Tibial nerve (tissue), 4 donors: ENCODE data around the gene A4GALT. TPM values are rescaled to one million over a fixed set of nuclear protein-coding genes. Genes with fewer than 3 reads are reported as not detected.

Experiments used
- DNase-seq, 2 donors: peaks; one replicate each; pipeline ENCODE4 v3.0.0-alpha.2; 2019; ENCODE audit warnings: low spot score in 2 of 2
- H3K27ac ChIP-seq, 4 donors: fragments of 200-600 bp; sonication (generic) in 3 of 4; one replicate each; pipeline ENCODE4 v1.5.1; 2017 to 2019; ENCODE audit warnings: mild to moderate bottlenecking in 1 of 4
- H3K27me3 ChIP-seq, 2 donors: fragments of 200-600 bp; sonication (generic) in 1 of 2; one replicate each; pipeline versions ENCODE4 v1.5.1 to v1.6.0; 2017 to 2019
- H3K36me3 ChIP-seq, 3 donors: fragments of 200-600 bp; sonication (generic); one replicate each; pipeline ENCODE4 v1.5.1; 2018 to 2019
- H3K4me1 ChIP-seq, 4 donors: fragments of 200-600 bp; sonication (generic) in 3 of 4; one replicate each; pipeline ENCODE4 v1.5.1; 2017 to 2019
- H3K4me3 ChIP-seq, 4 donors: fragments of 200-600 bp; sonication (generic) in 3 of 4; one replicate each; pipeline ENCODE4 v1.5.1; 2017 to 2019; ENCODE audit warnings: mild to moderate bottlenecking in 1 of 4, moderate library complexity in 1 of 4
- H3K9me3 ChIP-seq, 4 donors: fragments of 200-600 bp; sonication (generic) in 3 of 4; one replicate each; pipeline ENCODE4 v1.5.1; 2017 to 2019
- CTCF ChIP-seq, 5 experiments: fragments of 200-600 bp in 3 of 5; fragments of 450-650 bp in 2 of 5; sonication (generic) in 3 of 5; IDR thresholded peaks; one replicate each; pipeline ENCODE4 v1.5.1; 2016 to 2019; ENCODE audit warnings: antibody characterized with exemption in 5 of 5, mild to moderate bottlenecking in 3 of 5, moderate library complexity in 2 of 5
- EP300 ChIP-seq, 2 donors: sonication (generic); formaldehyde crosslinking; IDR thresholded peaks; one replicate each; pipeline ENCODE4 v1.6.1; 2017; ENCODE audit warnings: antibody characterized with exemption in 2 of 2, mild to moderate bottlenecking in 1 of 2
- POLR2A ChIP-seq, 2 donors: fragments of 450-650 bp; IDR thresholded peaks; one replicate each; pipeline ENCODE4 v1.6.1; 2017; ENCODE audit warnings: antibody characterized with exemption in 2 of 2, mild to moderate bottlenecking in 2 of 2, moderate library complexity in 2 of 2
- WGBS, 2 donors: methylation state at CpG; one replicate each; pipeline ENCODE4 v1.1.5; 2018; 5-methylcytosine and 5-hydroxymethylcytosine counted together
- total RNA-seq, 4 donors: library from RNA; depleted of rRNA; stranded (reverse); fragments of >200 nt; gene quantifications; one replicate each; pipeline ENCODE4 v1.1.0, GENCODE V29; 2016

Gene A4GALT
- total RNA-seq, 4 donors from 2014 or later = 73.0 to 146 (median 99.0) TPM

DNA sequence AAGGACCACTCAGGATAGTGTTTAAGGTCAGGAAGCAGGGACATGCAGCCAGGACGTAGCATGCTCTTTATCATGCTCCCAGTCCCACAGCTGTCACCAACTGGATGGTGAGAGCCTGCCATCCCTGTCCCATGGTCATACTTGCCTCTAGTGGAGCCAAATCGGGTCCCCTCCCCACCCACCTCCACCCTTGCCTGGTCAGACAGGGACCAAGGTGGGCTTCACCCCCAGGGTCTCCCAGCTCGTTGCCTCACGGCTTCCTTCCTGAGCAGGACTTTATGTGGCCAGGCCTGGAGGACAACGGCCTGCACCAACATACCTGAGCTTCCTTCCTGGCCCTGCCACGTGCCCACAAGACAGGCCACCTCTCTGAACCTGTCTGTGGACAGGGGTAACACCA is 19.8 kb downstream of the A4GALT start:
- H3K27ac ChIP-seq = peak overlapping the region in 1 of 4 donors; percentile 52
- DNase-seq = no peak
- WGBS, 2 donors = 80 to 84% methylated on average over 5 to 6 of the region's 6 CpGs
- H3K27me3 ChIP-seq = no peaks in the 10 kb centered on the region
- no peaks in the 10 kb centered on the region for H3K36me3 ChIP-seq
- H3K4me1 ChIP-seq = peaks cover 0 to 67% (median 11%) of the 10 kb centered on the region in 4 donors
- H3K9me3 ChIP-seq = no peaks in the 10 kb centered on the region
- TF ChIP-seq EP300 (IDR thresholded peaks at IDR 0.05) (no peak), CTCF (IDR thresholded peaks at IDR 0.05) (no peak), POLR2A (IDR thresholded peaks at IDR 0.05) (no peak)
- H3K4me3 ChIP-seq = no peak overlapping the region

DNA sequence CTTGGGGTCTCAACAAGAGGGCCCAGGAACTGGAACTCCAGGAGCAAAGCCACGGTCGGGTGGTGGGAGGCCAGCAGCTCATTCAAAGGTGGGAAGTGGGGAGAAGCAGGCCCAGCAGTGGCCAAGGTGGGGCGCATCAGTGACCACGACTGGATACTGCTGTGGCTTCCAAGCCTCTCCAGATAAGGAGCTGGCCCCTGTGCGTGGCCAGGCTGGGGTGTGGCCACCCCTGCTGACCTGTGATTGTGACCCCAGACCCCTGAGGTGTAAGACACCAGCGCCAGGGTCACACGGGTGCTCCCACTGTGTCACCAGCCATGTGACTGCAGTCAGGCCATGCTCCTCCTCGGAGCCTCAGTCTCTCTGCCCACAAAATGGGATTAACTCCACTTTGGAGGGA is 20.3 kb downstream of the A4GALT start:
- Histone ChIP-seq H3K36me3 (no peaks in the 10 kb centered on the region), H3K27me3 (no peaks in the 10 kb centered on the region), H3K27ac (peak overlapping the region in 2 of 4 donors; percentile 52 to 72), H3K4me3 (no peak overlapping the region), H3K9me3 (no peaks in the 10 kb centered on the region), H3K4me1 (peaks cover 0 to 72% (median 11%) of the 10 kb centered on the region in 4 donors)
- DNase-seq = no peak
- TF ChIP-seq POLR2A (IDR thresholded peaks at IDR 0.05) (no peak), CTCF (IDR thresholded peaks at IDR 0.05) (no peak), EP300 (IDR thresholded peaks at IDR 0.05) (no peak)
- WGBS, 2 donors = 80 to 88% methylated on average over 8 of the region's 8 CpGs

DNA sequence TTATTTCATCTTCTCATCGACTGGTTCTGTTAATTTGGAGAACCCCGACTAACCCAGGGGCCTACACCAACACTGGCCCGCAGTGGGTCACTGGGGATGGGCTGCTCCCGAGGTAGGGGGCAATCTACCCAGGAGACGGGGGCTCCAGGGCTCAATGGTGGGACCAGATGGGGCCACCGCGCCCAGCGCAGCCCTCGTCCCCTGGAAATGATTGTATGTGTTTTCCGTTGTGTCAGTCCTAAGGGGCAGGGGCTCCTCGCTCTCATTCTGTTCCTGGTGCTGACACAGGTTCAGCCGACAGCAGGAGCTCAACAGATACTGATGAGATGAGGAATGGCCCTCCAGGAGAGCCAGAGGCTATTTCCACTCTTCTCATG is 20.7 kb downstream of the A4GALT start:
- Histone ChIP-seq H3K4me1 (peaks cover 0 to 75% (median 11%) of the 10 kb centered on the region in 4 donors), H3K27me3 (no peaks in the 10 kb centered on the region), H3K9me3 (no peaks in the 10 kb centered on the region), H3K36me3 (peaks cover 0 to 3% (median 0%) of the 10 kb centered on the region in 3 donors), H3K4me3 (no peak overlapping the region), H3K27ac (peak overlapping the region in 3 of 4 donors; percentile 30 to 72 (median 52))
- WGBS, 2 donors = 86 to 87% methylated on average over 12 of the region's 12 CpGs
- TF ChIP-seq EP300 (IDR thresholded peaks at IDR 0.05) (no peak), POLR2A (IDR thresholded peaks at IDR 0.05) (no peak), CTCF (IDR thresholded peaks at IDR 0.05) (no peak)
- DNase-seq = no peak

- H3K9me3 ChIP-seq = no peaks in the 10 kb centered on the region
- WGBS, 2 donors = 48 to 64% methylated on average over 17 of the region's 17 CpGs
- TF ChIP-seq POLR2A (IDR thresholded peaks at IDR 0.05) (no peak), CTCF (IDR thresholded peaks at IDR 0.05) (no peak), EP300 (IDR thresholded peaks at IDR 0.05) (no peak)
- no peak for DNase-seq
- peaks cover 0 to 75% (median 11%) of the 10 kb centered on the region in 4 donors for H3K4me1 ChIP-seq
- H3K36me3 ChIP-seq = peaks cover 0 to 8% (median 0%) of the 10 kb centered on the region in 3 donors
- peak overlapping the region in 1 of 4 donors; percentile 6 for H3K4me3 ChIP-seq
- peak overlapping the region in 3 of 4 donors; percentile 30 to 72 (median 52) for H3K27ac ChIP-seq
- no peaks in the 10 kb centered on the region for H3K27me3 ChIP-seq
Measured at GRCh38 chr22:42699281-42699975, 21.2 kb downstream of the A4GALT start.

DNA sequence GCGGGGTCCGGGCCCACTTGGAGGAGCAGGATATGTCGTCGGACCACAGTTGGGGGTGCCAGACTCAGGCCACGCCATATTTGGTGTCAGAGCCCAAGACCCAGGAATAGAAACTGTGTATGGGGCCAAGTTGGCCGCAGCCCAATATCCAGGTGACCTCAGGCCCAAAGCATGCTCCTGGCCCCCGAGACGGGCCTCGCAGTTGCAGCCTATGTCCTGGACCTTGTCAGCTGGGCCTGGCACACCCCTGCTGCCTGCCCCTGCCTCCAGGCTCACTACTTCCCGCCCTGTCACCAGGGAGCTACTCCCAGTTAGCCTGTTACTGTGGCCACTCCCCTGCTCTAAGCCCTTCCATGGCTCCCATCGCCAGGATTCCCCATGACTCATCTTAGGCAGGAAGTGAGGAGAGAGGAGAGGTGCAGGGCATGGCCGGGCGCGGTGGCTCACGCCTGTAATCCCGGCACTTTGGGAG is 23.1 kb downstream of the A4GALT start:
- H3K27me3 ChIP-seq = no peaks in the 10 kb centered on the region
- no peak overlapping the region for H3K4me3 ChIP-seq
- H3K36me3 ChIP-seq = peaks cover 0 to 25% (median 0%) of the 10 kb centered on the region in 3 donors
- H3K9me3 ChIP-seq = no peaks in the 10 kb centered on the region
- WGBS, 2 donors = 53 to 67% methylated on average over 11 to 14 of the region's 16 CpGs
- no peak for TF ChIP-seq CTCF (IDR thresholded peaks at IDR 0.05)
- TF ChIP-seq POLR2A (IDR thresholded peaks at IDR 0.05) = no peak
- TF ChIP-seq EP300 (IDR thresholded peaks at IDR 0.05) = peak in 1 of 2 donors; percentile 37
- H3K4me1 ChIP-seq = peaks cover 0 to 68% (median 12%) of the 10 kb centered on the region in 4 donors
- DNase-seq = peak in 1 of 2 donors; percentile 29
- H3K27ac ChIP-seq = peak overlapping the region; percentile 3 to 72 (median 30)
